Activated CD8-positive, alpha-beta memory T cell treated with anti-CD3 and anti-CD28 coated beads for 48 hours (primary cell): Measurements from ENCODE around the gene GOLGA6L2.
"Not testable (repeated sequence)": the region's sequence is repeated elsewhere in the genome, so short reads cannot be mapped to it uniquely, and the experiment has no call there.

Experiments
- DNase-seq, 3 experiments: peaks; one replicate each; pipeline ENCODE4 v3.0.0-alpha.2; 2020; ENCODE audit warnings: low read depth in 2 of 3, low spot score in 2 of 3

GOLGA6L2 gene, protein sequence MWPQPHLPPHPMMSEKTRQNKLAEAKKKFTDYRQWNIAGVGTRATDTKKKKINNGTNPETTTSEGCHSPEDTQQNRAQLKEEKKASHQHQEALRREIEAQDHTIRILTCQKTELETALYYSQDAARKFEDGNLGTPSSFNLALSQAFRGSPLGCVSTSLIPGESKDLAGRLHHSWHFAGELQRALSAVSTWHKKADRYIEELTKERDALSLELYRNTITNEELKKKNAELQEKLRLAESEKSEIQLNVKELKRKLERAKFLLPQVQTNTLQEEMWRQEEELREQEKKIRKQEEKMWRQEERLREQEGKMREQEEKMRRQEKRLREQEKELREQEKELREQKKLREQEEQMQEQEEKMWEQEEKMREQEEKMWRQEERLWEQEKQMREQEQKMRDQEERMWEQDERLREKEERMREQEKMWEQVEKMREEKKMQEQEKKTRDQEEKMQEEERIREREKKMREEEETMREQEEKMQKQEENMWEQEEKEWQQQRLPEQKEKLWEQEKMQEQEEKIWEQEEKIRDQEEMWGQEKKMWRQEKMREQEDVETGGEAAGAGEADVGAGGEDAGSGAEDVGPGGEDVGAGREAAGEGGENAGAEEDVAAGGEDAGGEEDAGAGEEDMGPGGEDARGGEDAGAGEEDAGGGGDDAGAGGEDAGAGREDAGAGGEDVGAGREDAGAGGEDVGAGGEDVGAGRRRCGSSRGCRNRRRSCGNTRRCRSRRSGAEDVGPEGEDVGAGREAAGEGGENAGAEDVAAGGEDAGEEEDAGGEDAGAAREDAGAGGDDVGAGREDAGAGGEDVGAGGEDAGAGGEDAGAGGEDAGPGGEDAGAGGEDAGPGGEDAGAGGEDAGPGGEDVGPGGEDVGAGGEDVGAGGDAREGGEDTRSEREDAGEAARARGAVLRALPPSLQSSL

GRCh38 chr15:23447107-23447500, at the start of gene GOLGA6L2:
Gene GOLGA6L2, minus strand, starts transcription at chr15:23447243. Its CDS starts 62 bp downstream, at chr15:23447181.
- no peak for DNase-seq

GRCh38 chr15:23484870-23485269, 37.8 kb upstream of the GOLGA6L2 start:
- DNase-seq, result no peak

DNA sequence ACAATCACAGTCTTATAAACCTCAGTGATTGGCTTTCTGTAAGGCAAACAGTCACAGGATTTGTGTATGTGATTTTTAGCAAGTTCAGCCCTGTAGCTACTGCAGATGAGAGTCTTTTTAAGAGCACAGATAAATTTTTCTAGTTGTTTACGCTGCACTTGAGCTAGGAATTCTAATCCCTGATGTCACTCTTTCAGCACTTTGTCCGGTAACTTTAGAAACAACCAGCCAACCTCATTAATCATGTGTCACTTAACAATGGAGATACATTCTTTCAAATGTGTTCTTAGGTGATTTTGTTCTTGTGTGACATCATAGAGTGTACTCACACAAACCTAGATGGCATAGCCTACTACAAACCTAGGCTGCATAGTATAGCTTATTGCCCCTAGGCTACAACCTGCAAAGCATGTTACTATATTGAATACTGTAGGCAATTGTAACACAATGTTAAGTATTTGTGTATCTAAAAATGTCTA, 36.8 kb upstream of the GOLGA6L2 start:
- DNase-seq, result no peak

GRCh38 chr15:23482764-23483489, 35.9 kb upstream of the GOLGA6L2 start:
- no peak for DNase-seq

DNA sequence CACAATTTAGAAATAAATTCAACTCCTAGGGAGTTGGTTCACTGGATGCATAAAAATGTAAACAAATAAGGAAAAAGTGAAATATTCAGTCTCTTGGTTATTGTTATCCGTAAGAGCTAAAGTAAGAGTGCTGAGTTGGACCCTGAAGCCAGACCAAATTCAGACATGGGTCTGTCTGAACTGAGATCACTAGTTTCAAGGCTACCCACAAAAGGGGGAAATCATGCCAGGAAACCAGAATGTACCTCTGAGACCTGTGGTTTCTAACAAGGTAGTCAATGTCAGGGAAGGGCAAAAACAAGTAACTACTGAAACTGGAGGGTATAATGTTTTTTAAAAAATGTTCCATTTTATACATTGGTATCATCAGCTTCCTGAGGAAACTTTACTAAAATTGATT, 35.2 kb upstream of the GOLGA6L2 start:
- DNase-seq, result no peak

GRCh38 chr15:23477920-23478319, 30.9 kb upstream of the GOLGA6L2 start:
- DNase-seq, result no peak

DNA sequence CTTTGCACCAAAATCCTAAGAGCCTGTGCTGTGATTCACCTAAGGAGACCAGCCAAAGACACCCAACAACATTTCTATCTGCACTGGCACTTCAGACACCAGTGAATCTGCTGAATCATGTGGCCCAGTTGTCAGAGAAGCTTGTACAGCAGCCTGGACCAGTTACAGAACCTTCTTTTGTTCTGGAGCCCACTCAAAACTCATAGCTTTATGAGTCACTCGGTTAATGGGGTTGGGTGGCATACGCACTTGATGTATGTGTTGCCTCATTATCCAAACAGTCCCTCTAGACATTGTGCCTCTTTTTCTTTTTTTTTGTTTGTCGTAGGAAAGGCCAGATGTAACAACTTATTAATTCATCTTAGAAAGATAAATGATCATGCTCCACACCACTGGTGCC, 25.6 kb upstream of the GOLGA6L2 start:
- DNase-seq, result no peak

GRCh38 chr15:23472033-23472432, 25.0 kb upstream of the GOLGA6L2 start:
- DNase-seq, result no peak

- no peak for DNase-seq
These were observed 20.1 kb upstream of the GOLGA6L2 start for GRCh38 chr15:23467110-23467600.

DNA sequence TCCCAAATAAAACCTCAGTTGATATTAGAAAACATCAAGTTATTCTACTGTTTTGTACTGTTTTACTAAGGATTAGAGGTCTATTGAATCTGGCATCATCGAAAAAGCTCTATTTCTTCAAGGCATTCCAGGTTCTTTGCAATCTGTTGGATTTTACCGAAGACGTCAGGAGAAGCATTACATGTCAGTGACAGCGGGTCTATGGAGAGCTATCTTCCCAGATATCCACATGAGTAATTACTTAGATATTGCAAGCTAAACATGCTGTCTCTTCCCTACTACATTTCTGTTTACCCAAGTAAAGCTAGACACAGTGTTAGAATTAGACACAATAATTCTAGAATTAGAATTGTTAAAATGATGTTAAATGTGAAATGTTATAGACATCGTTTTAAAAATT, 10.8 kb upstream of the GOLGA6L2 start:
- no peak for DNase-seq

DNA sequence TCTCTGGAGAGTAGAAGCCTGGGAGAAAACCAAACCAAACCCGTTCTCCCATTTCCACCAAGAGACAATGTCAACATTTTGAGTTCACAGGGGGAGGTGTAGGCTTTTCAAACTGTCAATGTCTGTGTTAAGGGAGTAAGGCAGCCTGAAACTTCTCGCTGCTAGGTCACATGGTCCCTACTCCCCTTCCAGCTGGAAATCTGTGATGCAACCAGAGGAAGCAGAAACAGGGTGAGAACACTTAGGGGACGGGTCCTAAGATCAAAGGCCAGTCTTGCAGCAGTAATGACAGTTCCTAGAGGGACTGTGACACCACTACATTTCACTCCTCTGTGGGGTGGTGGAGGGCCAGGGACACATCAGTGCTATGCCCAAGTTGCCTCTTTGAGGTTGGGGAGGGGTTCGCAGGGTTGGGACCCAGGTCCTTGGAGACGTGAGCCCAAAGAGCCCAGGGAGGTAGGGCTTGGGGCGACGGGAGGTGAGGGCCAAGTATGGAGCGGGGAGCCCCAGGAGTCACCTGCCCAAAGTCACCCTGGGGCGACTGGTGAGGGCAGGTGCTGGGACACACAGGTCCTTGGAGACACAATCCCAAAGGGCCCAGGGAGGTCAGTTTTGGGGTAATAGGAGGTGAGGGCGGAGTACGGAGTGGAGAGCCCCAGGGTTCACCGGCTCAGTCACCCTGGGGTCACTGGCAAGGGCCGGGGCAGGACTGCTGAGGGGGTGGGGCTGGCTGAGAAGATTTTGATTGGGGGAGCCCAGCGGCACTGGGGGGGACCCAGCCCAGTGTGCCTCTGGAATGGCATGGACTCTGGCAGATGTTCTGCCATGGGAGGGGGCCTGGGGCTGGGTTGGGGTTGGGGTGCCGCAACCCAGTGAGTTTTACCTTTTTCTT, 582 bp downstream of the GOLGA6L2 start:
- DNase-seq, result no peak

DNA sequence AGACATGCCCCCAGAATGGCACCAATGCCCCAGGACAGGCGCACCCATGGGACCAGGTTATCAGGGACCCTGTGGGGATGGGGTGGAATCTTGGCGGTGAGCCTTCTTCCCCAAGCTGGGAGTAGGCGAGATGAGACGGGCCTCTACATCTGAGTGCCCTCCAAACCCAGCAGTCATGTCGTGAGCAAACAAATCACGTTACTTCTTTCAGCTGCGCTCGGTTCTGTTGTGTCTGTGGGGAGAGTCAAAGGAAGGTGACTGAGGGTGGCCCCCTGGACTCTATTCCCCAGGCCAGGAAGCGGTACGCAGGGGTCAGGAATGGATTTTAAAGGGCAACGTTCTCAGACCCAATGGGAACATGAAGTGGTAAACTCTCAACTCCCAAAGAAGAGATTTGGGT, 2.8 kb downstream of the GOLGA6L2 start:
- no peak for DNase-seq

GRCh38 chr15:23441204-23441603, 5.8 kb downstream of the GOLGA6L2 start:
- no peak for DNase-seq

- no peak for DNase-seq
These were observed 6.4 kb downstream of the GOLGA6L2 start for GRCh38 chr15:23440596-23440995.

GRCh38 chr15:23439513-23439912, 7.5 kb downstream of the GOLGA6L2 start:
- DNase-seq, result no peak

DNA sequence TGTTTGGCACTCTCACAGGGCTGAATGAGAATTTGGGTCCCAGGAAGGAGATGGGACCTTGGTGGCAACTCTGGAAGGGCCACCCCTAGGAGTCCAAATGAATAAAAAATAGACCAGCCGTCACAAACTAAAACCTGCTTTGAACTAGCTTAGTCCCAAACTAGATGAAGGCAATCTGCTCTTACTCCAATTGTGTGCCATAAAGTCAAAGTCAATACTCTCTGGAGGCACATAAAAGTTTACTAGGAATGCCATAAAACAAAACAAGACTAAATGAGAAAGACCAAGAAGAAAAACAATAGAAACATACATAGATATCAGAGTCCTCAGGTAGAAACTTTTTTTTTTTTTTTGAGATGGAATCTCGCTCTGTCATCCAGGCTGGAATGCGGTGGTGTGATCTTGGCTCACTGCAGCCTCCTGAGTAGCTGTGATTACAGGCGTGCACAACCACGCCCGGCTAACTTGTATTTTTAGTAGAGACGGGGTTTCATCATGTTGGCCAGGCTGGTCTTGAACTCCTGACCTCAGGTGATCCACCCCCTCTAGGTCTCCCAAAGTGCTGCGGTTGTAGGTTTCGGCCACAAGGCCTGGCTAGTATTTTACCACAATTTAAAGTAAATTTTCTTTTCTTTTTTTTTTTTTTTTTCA, 8.1 kb downstream of the GOLGA6L2 start:
- DNase-seq, result no peak

DNA sequence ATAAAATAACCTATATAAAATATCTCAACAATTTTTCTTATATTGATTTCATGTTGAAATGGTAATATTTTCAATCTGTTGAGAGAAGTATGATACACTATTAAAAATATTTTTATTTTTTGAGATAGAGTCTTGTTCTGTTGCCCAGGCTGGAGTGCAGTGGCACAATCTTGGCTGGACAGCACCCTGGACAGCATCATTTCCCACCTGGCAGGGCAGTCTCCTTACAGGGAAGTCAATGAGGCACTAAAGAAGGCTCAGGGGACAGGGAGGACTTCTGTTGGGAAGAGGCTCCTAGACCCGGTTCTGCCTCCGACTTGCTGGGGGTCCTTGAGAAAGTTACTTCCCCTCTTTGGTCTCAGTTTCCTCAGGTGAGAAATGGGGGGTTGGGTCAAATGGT, 9.4 kb downstream of the GOLGA6L2 start:
- no peak for DNase-seq

GRCh38 chr15:23437146-23437545, 9.9 kb downstream of the GOLGA6L2 start:
- no peak for DNase-seq

DNA sequence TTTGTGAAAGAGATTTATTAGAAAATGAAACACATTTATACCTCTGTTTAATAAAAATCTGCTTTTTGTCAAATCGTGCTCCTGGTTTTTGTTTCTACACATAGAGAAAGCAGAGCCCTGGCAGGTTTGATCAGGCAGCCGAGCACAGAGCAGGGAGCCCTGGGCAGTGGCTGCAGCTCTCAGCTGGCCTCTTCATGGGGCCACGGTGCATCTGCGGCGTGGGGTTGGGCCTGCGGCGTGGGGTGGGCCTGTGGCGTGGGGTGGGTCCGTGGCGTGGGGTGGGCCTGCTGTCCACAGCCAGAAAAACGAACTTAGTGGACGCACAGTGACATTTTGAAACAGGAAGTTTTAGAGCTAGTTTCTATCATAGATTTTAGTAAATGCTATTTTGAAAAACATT, 10.6 kb downstream of the GOLGA6L2 start:
- DNase-seq, result no peak

GRCh38 chr15:23434699-23435098, 12.3 kb downstream of the GOLGA6L2 start:
- DNase-seq, result not testable (repeated sequence)
